ENCODE measurements around the gene TTC24. TPM values are rescaled to one million over a fixed set of nuclear protein-coding genes. Genes with fewer than 3 reads are reported as not detected.
A peak's percentile ranks its signal among the peaks of the same experiment; 100 is the strongest.

Gene TTC24
- polyA plus RNA-seq, 3 donors: 0.14 to 0.31 TPM; not detected in 1

DNA sequence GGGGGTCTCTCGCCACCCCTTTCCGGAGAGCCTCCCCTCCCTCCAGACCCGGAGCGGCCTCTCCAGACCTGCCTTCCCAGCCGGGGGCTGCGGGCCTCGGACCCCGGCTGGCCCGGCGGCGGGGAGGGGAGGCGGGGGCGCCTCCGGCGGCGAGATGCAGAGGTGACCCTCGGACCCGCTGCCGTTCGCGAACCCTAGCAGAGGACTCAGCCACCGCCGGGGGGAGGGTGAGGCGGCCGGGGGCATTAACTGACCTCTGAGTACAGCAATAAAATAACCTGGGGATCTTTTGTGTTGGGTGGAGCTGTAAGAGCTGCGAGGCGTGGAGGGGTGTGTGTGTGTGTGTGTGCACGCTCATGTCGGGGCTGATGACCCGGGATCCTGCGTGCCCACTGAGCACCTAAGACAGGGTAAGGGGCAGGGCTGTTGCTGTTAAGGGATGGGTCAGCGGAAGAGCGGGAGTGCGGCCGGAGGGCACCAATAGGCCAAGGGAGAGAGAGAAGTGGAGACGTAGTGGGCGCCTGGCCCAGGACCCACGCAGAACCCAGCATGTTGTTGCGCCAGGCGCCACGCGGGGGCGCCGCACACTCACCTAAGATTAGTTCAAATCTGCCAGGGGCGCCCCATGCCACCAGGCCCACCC lies 46.0 kb downstream of the TTC24 start:
- H3K9me3 Mint-ChIP-seq: peaks cover 0 to 12% (median 5%) of the 10 kb centered on the region in 7 donors
- H3K4me3 Mint-ChIP-seq: peak overlapping the region; percentile 59 to 92
- no peak overlapping the region for H3K27ac Mint-ChIP-seq
- Histone ChIP-seq H4K20me1 (ENCODE audit: insufficient read depth, low read length) (no peaks in the 10 kb centered on the region), H3K4me2 (replicated peaks; ENCODE audit: extremely low read depth, low read length, poor library complexity, severe bottlenecking) (peak overlapping the region; percentile 30), H3K79me2 (ENCODE audit: insufficient read depth, low read length) (no peaks in the 10 kb centered on the region), H3K36me3 (replicated peaks in 1 of 2; ENCODE audit: control insufficient read depth in 1 of 2, insufficient read depth in 2 of 2, low read length in 2 of 2) (no peaks in the 10 kb centered on the region), H3K27me3 (ENCODE audit: control insufficient read depth in 2 of 2, insufficient read depth in 2 of 2, low read length in 2 of 2) (peaks cover 49 to 77% of the 10 kb centered on the region in 2 donors), H3K9ac (ENCODE audit: insufficient read depth, low read length, poor library complexity, severe bottlenecking) (no peak overlapping the region), H3K27ac (ENCODE audit: low read depth in 1 of 2, low read length in 2 of 2) (no peak overlapping the region), H3K9me3 (replicated peaks in 1 of 2; ENCODE audit: control insufficient read depth in 1 of 2, insufficient read depth in 1 of 2, low read length in 2 of 2) (peaks cover 0 to 8% of the 10 kb centered on the region in 2 donors), H3K4me1 (ENCODE audit: control insufficient read depth in 1 of 2, insufficient read depth in 2 of 2, low read length in 2 of 2) (peaks cover 14 to 22% of the 10 kb centered on the region in 2 donors), H2AFZ (ENCODE audit: insufficient read depth, low read depth, low read length, poor library complexity, severe bottlenecking) (peak overlapping the region; percentile 45), H3K4me3 (replicated peaks in 1 of 3; ENCODE audit: low read depth in 2 of 3, low read length in 3 of 3) (no peak overlapping the region)
- peaks cover 64 to 90% (median 85%) of the 10 kb centered on the region in 3 donors for H3K27me3 Mint-ChIP-seq (ENCODE audit: low read depth in 3 of 3)
- WGBS (ENCODE audit: insufficient coverage): 3% methylated on average over 28 of the region's 45 CpGs
- peak; percentile 33 to 61 (median 51) for DNase-seq
- H3K36me3 Mint-ChIP-seq: peaks cover 0 to 2% of the 10 kb centered on the region in 2 donors
- TF ChIP-seq, protein P1, sequence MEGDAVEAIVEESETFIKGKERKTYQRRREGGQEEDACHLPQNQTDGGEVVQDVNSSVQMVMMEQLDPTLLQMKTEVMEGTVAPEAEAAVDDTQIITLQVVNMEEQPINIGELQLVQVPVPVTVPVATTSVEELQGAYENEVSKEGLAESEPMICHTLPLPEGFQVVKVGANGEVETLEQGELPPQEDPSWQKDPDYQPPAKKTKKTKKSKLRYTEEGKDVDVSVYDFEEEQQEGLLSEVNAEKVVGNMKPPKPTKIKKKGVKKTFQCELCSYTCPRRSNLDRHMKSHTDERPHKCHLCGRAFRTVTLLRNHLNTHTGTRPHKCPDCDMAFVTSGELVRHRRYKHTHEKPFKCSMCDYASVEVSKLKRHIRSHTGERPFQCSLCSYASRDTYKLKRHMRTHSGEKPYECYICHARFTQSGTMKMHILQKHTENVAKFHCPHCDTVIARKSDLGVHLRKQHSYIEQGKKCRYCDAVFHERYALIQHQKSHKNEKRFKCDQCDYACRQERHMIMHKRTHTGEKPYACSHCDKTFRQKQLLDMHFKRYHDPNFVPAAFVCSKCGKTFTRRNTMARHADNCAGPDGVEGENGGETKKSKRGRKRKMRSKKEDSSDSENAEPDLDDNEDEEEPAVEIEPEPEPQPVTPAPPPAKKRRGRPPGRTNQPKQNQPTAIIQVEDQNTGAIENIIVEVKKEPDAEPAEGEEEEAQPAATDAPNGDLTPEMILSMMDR (IDR thresholded peaks at IDR 0.05): peak; percentile 95
- intact Hi-C loops (cut with micrococcal nuclease): loop anchor here (2.0 to 10.0 kb wide), 5 partner anchors 31 to 102 kb away; partner anchors contain the start of genes NES (in 2 of the 2), ISG20L2 (in 1 of the 2) and METTL25B (in 1 of the 2)
- peaks cover 10% of the 10 kb centered on the region for H3K4me1 Mint-ChIP-seq

DNA sequence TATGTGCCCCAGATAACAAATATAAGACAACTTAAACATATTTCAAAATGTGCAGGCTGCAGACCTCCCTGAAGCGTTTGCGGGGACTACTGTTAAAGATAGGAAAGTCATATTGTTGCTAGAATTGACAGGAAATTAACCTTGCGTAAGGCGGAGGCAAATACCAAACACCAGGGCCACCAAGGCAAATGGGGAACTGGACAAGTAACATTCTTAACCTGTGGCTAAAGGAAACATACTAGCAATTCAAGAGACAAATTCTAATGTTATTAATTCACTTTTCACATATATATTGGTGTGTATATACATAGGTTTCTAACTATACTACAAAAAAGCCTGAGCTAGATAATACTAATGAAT lies 46.5 kb downstream of the TTC24 start:
- Histone ChIP-seq H4K20me1 (ENCODE audit: insufficient read depth, low read length) (no peaks in the 10 kb centered on the region), H2AFZ (ENCODE audit: insufficient read depth, low read depth, low read length, poor library complexity, severe bottlenecking) (no peak overlapping the region), H3K79me2 (ENCODE audit: insufficient read depth, low read length) (no peaks in the 10 kb centered on the region), H3K4me1 (ENCODE audit: control insufficient read depth in 1 of 2, insufficient read depth in 2 of 2, low read length in 2 of 2) (peaks cover 14 to 22% of the 10 kb centered on the region in 2 donors), H3K27ac (ENCODE audit: low read depth in 1 of 2, low read length in 2 of 2) (no peak overlapping the region), H3K9me3 (replicated peaks in 1 of 2; ENCODE audit: control insufficient read depth in 1 of 2, insufficient read depth in 1 of 2, low read length in 2 of 2) (peaks cover 0 to 8% of the 10 kb centered on the region in 2 donors), H3K36me3 (replicated peaks in 1 of 2; ENCODE audit: control insufficient read depth in 1 of 2, insufficient read depth in 2 of 2, low read length in 2 of 2) (no peaks in the 10 kb centered on the region), H3K9ac (ENCODE audit: insufficient read depth, low read length, poor library complexity, severe bottlenecking) (no peak overlapping the region), H3K4me3 (replicated peaks in 1 of 3; ENCODE audit: low read depth in 2 of 3, low read length in 3 of 3) (no peak overlapping the region), H3K4me2 (replicated peaks; ENCODE audit: extremely low read depth, low read length, poor library complexity, severe bottlenecking) (no peak overlapping the region), H3K27me3 (ENCODE audit: control insufficient read depth in 2 of 2, insufficient read depth in 2 of 2, low read length in 2 of 2) (peaks cover 51 to 76% of the 10 kb centered on the region in 2 donors)
- Mint-ChIP-seq H3K36me3 (peaks cover 0 to 2% of the 10 kb centered on the region in 2 donors), H3K9me3 (peaks cover 0 to 12% (median 5%) of the 10 kb centered on the region in 7 donors), H3K27ac (no peak overlapping the region), H3K4me3 (peak overlapping the region in 1 of 2 donors; percentile 92), H3K27me3 (ENCODE audit: low read depth in 3 of 3) (peaks cover 65 to 91% (median 89%) of the 10 kb centered on the region in 3 donors), H3K4me1 (peaks cover 10% of the 10 kb centered on the region)
- TF ChIP-seq, protein P1 (IDR thresholded peaks at IDR 0.05): peak; percentile 61
- intact Hi-C loops (cut with micrococcal nuclease): loop anchor here (2.0 to 10.0 kb wide), 5 partner anchors 31 to 101 kb away; partner anchors contain the start of genes NES (in 2 of the 2), ISG20L2 (in 1 of the 2) and METTL25B (in 1 of the 2)
- no CpG with 5 or more reads among the region's 4 CpGs for WGBS (ENCODE audit: insufficient coverage)
- DNase-seq: no peak
